ENCODE results near the gene DNAAF2. TPM values are rescaled to one million over a fixed set of nuclear protein-coding genes. Genes with fewer than 3 reads are reported as not detected.

The DNAAF2 gene
- total and polyA plus RNA-seq, 2 of the 13 experiments (the other 11 are each of a cell fraction or from before 2014, with no cell fraction given): 6.1 to 13.6 TPM

DNA sequence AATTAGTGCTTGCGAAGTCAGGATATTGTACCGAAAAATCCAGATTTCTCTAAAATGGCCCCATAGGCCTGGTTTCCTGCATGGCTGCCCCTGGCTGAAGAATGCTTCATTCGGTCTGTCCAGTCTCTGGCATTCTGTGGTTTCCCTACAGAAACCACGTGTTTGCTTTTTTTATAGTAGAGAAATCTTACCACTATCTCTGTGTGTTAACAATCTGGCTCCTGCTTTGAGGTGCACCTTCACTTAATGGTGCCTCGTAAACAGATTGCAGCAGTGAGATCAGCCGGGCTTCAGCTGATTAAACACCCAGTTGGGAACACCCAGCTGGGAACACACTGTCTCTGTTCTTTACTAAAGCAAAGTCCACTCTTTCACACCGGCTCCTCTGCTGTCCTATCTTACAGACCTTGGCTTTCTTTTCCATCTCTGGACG is 6.7 kb upstream of the DNAAF2 start (continued):
- TF ChIP-seq, protein P1, sequence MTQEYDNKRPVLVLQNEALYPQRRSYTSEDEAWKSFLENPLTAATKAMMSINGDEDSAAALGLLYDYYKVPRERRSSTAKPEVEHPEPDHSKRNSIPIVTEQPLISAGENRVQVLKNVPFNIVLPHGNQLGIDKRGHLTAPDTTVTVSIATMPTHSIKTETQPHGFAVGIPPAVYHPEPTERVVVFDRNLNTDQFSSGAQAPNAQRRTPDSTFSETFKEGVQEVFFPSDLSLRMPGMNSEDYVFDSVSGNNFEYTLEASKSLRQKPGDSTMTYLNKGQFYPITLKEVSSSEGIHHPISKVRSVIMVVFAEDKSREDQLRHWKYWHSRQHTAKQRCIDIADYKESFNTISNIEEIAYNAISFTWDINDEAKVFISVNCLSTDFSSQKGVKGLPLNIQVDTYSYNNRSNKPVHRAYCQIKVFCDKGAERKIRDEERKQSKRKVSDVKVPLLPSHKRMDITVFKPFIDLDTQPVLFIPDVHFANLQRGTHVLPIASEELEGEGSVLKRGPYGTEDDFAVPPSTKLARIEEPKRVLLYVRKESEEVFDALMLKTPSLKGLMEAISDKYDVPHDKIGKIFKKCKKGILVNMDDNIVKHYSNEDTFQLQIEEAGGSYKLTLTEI (CRISPR knock-in tag; conservative IDR thresholded peaks at IDR 0.05): no peak
- TF ChIP-seq GABPB1 (CRISPR knock-in tag; IDR thresholded peaks at IDR 0.05) (no peak; the same call in 1 of the 2 replicates), ZNF496 (CRISPR knock-in tag; IDR thresholded peaks at IDR 0.05; ENCODE audit: insufficient replicate concordance) (no peak), ZBTB7B (CRISPR knock-in tag; IDR thresholded peaks at IDR 0.05) (no peak), HOXD1 (CRISPR knock-in tag; IDR thresholded peaks at IDR 0.05) (no peak), LCORL (IDR thresholded peaks at IDR 0.05) (no peak), LCORL (CRISPR knock-in tag; IDR thresholded peaks at IDR 0.05) (no peak; the same call in 1 of the 2 replicates), ZNF660 (CRISPR knock-in tag; IDR thresholded peaks at IDR 0.05; ENCODE audit: borderline replicate concordance, low read depth) (no peak), ZNF260 (CRISPR knock-in tag; IDR thresholded peaks at IDR 0.05; ENCODE audit: borderline replicate concordance, low read depth) (no peak), ZNF644 (CRISPR knock-in tag; IDR thresholded peaks at IDR 0.05; ENCODE audit: low read depth) (peak; percentile 73; the same call in 1 of the 2 replicates), MYC (CRISPR knock-in tag; IDR thresholded peaks at IDR 0.05; ENCODE audit: borderline replicate concordance) (no peak; the same call in 1 of the 2 replicates), PHF8 (CRISPR knock-in tag; IDR thresholded peaks at IDR 0.05) (0 out of 2 replicates have a peak, but pooled peaks have one; percentile 33), TCF7L2 (IDR thresholded peaks at IDR 0.05; ENCODE audit: low read depth, low read length) (no peak)
- TF ChIP-seq, protein P2, sequence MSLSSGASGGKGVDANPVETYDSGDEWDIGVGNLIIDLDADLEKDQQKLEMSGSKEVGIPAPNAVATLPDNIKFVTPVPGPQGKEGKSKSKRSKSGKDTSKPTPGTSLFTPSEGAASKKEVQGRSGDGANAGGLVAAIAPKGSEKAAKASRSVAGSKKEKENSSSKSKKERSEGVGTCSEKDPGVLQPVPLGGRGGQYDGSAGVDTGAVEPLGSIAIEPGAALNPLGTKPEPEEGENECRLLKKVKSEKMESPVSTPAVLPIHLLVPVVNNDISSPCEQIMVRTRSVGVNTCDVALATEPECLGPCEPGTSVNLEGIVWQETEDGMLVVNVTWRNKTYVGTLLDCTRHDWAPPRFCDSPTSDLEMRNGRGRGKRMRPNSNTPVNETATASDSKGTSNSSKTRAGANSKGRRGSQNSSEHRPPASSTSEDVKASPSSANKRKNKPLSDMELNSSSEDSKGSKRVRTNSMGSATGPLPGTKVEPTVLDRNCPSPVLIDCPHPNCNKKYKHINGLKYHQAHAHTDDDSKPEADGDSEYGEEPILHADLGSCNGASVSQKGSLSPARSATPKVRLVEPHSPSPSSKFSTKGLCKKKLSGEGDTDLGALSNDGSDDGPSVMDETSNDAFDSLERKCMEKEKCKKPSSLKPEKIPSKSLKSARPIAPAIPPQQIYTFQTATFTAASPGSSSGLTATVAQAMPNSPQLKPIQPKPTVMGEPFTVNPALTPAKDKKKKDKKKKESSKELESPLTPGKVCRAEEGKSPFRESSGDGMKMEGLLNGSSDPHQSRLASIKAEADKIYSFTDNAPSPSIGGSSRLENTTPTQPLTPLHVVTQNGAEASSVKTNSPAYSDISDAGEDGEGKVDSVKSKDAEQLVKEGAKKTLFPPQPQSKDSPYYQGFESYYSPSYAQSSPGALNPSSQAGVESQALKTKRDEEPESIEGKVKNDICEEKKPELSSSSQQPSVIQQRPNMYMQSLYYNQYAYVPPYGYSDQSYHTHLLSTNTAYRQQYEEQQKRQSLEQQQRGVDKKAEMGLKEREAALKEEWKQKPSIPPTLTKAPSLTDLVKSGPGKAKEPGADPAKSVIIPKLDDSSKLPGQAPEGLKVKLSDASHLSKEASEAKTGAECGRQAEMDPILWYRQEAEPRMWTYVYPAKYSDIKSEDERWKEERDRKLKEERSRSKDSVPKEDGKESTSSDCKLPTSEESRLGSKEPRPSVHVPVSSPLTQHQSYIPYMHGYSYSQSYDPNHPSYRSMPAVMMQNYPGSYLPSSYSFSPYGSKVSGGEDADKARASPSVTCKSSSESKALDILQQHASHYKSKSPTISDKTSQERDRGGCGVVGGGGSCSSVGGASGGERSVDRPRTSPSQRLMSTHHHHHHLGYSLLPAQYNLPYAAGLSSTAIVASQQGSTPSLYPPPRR (CRISPR knock-in tag; IDR thresholded peaks at IDR 0.05; ENCODE audit: borderline replicate concordance): peak; percentile 84
- TF ChIP-seq, protein P3, sequence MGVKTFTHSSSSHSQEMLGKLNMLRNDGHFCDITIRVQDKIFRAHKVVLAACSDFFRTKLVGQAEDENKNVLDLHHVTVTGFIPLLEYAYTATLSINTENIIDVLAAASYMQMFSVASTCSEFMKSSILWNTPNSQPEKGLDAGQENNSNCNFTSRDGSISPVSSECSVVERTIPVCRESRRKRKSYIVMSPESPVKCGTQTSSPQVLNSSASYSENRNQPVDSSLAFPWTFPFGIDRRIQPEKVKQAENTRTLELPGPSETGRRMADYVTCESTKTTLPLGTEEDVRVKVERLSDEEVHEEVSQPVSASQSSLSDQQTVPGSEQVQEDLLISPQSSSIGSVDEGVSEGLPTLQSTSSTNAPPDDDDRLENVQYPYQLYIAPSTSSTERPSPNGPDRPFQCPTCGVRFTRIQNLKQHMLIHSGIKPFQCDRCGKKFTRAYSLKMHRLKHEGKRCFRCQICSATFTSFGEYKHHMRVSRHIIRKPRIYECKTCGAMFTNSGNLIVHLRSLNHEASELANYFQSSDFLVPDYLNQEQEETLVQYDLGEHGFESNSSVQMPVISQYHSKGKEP (CRISPR knock-in tag; IDR thresholded peaks at IDR 0.05): no peak
- TF ChIP-seq, protein P4, sequence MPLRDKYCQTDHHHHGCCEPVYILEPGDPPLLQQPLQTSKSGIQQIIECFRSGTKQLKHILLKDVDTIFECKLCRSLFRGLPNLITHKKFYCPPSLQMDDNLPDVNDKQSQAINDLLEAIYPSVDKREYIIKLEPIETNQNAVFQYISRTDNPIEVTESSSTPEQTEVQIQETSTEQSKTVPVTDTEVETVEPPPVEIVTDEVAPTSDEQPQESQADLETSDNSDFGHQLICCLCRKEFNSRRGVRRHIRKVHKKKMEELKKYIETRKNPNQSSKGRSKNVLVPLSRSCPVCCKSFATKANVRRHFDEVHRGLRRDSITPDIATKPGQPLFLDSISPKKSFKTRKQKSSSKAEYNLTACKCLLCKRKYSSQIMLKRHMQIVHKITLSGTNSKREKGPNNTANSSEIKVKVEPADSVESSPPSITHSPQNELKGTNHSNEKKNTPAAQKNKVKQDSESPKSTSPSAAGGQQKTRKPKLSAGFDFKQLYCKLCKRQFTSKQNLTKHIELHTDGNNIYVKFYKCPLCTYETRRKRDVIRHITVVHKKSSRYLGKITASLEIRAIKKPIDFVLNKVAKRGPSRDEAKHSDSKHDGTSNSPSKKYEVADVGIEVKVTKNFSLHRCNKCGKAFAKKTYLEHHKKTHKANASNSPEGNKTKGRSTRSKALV (CRISPR knock-in tag; IDR thresholded peaks at IDR 0.05): no peak
- TF ChIP-seq, protein P5, sequence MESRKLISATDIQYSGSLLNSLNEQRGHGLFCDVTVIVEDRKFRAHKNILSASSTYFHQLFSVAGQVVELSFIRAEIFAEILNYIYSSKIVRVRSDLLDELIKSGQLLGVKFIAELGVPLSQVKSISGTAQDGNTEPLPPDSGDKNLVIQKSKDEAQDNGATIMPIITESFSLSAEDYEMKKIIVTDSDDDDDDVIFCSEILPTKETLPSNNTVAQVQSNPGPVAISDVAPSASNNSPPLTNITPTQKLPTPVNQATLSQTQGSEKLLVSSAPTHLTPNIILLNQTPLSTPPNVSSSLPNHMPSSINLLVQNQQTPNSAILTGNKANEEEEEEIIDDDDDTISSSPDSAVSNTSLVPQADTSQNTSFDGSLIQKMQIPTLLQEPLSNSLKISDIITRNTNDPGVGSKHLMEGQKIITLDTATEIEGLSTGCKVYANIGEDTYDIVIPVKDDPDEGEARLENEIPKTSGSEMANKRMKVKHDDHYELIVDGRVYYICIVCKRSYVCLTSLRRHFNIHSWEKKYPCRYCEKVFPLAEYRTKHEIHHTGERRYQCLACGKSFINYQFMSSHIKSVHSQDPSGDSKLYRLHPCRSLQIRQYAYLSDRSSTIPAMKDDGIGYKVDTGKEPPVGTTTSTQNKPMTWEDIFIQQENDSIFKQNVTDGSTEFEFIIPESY (CRISPR knock-in tag; IDR thresholded peaks at IDR 0.05): no peak
- TF ChIP-seq, protein P6, sequence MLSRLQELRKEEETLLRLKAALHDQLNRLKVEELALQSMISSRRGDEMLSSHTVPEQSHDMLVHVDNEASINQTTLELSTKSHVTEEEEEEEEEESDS (CRISPR knock-in tag; IDR thresholded peaks at IDR 0.05; ENCODE audit: borderline replicate concordance): no peak
